Jurkat, Clone E6-1 (cell line): ENCODE results near the gene FBXL15.

Source experiments
- DNase-seq: peaks from one replicate; pipeline ENCODE4 v3.0.0-alpha.2; 2011; ENCODE audit warnings: low read depth, low spot score
- H3K4me3 ChIP-seq: 2 replicates; pipeline ENCODE4 v1.5.1; 2011; ENCODE audit warnings: mild to moderate bottlenecking, low read length, control low read depth, moderate library complexity

Gene FBXL15

DNA sequence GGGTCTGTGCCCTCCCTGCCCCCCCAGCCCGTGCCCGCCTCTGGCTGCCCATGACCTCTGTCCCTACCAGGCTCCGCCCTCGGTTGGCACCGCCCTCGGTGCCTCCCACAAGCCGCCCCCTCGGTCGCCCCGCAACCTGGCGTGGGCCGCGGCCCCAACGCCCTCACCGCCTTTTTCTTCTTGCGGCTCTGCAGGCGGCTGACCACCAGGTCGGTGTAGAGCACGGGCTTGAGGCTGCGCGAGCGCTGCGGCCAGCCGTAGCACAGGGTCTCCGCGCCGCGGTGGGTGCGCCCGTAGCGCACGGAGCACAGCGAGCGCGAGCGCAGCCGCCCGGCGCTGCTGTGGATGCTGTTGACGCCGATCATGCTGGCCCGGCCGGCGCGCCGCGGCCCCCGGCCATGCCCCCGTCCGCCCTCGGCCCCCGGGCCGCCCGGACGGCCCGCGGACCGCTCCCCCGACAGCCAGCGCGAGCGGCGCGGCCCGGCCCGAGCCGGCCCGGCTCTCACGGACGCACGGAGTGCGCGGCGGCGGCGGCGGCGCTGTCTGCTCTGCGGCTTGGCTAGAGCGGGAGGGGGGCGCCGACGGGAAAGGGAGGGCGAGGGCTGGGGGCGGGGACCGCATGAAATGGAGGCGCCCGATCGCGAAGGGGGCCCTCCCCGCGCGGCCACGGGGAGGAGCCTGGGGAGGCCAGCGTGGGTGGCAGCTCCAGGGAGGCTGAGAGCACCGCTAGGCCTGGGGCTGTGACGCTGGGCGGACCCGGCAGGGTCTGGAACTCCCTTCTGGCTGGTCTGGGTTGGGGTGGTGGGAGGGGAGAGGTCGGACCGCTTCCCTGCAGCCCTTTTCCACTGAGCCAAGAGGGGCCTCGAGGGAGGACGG, 11.7 kb upstream of the FBXL15 start:
- no peak for DNase-seq
- peak overlapping the region; percentile 47 for H3K4me3 ChIP-seq

DNA sequence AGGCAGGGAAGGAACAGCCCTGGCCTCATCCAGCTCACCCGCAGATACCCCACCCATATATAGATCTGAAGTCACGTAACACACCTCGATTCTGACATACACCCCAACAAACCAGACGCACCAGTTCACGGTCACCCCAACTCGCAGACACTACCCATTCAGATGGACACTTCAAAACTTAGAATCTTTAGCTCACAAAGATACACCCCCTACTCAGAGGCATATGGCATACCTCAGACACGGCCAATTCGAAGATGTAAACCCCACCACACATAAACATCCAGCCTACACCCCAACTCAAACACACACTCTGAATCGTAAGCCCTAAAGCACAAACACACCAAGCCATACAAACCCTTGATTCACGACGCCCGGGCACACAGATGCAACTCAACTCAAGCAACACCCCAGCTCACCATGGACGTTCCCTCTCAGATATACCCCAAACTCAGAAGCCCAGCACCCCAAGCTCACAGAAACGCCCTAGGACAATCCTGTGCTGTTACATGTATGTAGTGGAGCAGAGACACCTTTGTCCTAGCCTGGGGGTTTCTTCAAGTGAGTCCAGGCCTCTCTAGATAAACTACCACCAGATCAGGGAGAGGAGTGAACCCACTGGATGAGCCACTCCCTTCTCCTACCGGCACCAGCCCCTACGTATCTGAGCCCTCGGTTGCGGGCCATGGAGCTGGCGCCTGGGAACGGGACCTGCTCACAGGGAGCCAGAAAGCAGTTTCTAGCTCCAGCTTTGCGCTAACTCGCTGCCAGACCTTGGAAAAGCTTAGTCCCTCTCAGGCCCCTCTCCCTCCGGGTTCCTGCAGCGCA, 10.8 kb upstream of the FBXL15 start:
- peak overlapping the region; percentile 44 for H3K4me3 ChIP-seq
- no peak for DNase-seq

DNA sequence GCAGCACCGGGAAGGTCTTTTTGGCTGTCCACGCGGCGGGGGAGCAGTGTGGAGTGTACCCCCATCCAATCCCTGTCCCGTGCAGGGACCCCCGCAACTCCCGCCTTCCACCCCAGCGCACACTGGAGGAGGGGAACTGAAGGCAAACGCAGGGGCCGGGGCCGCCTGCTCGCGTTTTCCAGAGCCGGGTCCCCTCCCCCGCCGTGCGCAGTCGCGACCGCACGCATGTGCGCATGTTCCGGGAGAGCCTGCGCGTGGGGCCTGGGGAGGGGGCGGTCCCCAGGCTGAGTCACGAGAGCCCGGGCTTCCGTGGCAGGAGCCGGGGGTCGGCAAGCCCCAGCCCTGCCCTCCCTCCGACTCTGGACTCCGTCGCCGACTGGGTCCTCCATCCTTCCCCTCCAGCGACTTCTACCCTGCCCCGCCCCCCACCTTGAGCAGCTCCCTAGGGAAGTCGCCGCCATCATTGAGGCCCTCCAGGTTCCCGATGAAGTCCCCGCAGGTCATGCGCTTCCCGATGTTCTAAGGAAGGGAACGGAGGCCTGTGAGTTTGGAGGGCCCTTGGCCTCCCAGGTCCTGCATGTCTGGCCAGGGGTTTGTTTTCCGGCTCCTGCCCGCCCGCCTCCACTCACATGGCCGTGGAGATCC, 10.1 kb upstream of the FBXL15 start:
- no peak overlapping the region for H3K4me3 ChIP-seq
- no peak for DNase-seq

DNA sequence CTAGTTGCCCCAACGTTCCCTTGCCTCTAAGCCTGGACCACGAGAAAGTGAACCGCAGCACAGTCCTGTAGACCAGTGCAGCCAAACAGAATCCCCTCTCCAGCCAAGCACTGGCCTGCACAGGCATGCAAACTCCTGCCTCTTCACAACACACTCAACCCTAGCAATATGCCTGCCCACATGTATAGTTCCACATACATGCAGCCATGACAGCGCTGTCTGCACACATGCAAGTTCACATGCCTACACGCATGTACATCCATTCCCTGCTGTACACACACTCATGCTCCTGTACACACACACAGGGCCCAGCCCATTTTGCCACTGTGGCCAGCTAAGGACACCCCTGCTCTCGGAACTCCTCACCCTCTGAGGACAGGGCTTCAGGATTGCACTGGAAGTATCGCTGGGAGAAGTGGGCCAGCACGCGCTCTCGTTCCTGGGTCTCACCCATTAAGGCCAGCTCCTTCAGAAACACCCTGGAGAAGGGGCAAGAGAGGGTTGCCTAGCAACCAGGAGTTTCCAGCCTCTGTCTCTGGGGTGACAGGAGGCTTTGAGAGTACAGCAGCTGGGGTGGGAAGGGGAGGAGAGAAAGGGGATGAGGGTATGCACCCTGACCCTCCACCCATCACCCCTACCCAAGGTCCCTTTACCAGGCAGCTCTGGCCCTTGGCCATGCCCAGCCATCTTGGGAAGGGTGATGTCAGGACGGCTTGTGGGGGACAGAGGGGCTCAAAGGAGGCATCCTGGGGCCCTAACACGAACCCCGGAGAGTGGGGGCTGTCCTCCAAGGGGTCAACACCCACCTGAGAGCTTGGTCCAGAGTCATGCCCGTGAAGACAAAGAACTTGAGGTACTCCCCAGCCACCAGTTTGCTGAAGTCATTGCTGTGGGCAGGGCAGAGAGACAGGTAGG, 9.0 kb upstream of the FBXL15 start:
- no peak overlapping the region for H3K4me3 ChIP-seq
- DNase-seq, result no peak

DNA sequence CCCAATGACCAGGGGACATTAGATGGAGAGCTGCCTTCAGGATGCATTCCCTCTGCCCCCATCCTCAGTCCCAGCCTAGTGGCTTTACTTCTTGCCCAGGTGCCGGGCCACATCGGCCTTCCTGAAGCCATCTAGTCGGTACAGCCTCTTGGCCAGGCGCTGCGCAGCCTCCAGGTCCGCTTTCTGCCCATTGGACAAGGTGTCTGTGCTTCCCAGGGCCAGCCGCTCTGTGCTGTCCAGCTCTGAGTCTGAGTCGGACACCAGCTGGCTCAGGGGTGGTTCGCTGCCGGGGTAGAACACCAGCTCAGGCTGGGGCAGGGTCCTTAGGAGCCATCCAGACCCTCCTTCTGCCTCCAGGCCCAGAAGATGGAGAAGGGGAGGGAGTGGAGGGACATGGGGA, 8.3 kb upstream of the FBXL15 start:
- H3K4me3 ChIP-seq, result no peak overlapping the region
- DNase-seq, result no peak

DNA sequence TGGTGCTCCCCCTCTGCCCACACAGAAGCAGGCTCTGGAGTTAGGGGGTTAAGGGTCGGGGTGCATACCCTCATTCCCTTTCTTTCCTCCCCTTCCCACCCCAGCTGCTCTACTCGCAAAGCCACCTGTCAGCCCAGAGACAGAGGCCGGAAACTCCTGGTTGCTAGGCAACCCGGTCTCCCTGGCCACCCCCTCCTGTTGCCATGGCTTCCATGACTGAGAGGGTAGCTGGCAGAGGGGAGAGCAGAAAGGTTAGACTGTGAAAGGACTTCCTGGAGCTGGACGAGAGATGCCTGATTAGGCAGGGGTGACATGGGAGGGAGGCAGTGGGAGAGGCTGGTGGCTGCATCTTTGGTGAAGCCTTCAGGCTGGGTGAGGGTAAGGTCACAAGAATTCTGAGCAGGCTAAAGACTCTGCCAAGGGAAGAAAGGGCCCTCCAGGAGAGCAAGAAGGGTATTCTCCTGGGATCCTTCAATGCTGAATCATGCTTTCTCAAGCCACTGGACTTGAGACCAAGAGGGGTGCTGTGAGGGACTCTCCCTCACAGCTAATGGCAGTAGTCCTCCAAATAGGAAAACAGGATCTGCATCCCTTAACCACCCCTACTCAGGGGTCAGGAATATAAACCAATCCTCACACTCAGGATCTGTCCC, 7.5 kb upstream of the FBXL15 start:
- peak; percentile 75 for DNase-seq
- H3K4me3 ChIP-seq, result no peak overlapping the region

DNA sequence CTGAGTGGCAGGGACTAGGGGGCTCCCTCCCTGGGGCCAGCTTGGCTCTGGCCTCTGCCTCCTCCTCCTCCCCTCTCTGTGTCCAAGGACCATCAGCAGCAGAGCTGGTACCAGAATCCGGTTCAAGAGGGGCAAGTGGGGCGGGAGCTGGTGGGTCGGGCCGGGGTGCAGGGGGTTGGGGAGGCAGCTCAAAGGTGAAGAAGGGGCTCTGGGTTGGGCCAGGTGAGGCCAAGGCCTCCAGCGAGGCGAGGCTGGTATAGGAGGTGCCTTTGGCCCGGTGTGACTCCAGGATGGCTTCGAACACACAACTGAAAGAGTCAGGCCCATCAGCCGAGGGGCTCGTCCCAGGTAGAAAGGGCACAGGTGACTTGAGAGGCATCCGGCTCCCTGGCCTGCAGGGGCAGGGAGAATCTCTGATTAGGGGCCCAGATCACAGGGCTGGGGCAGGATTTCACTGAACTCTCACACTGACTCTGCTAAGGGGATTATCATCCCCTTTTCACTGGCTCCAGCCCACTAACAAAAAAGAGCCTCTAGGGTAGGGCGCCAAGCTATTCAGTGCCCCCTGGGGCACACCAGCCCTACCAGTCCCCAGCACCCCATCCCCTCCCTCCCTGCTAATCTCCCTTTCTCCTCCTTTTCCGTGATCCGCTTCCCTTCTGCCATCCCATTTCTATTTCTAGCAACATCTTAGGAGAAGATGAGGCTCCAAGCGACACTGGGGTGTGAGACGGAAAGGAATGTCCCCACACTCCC, 6.7 kb upstream of the FBXL15 start:
- no peak overlapping the region for H3K4me3 ChIP-seq
- no peak for DNase-seq

DNA sequence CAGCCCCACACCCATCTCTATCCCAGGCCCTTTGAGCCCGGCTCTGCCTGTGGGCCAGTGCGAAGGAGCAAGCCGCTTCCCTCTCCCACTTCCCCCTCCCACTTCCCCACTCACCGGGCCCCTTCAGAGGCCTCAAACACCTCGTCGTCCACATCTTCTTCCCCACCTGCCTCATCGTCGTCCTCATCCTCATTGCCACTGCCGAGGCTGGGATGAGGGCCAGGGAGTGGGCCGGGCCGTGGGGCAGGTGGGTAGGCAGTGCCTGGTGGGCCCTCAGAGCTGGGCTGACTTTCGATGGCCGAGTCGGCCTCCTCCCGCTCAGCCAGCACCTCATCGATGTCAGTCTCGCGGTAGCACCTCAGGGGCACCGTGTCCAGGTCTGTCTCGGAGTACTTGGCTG, 5.9 kb upstream of the FBXL15 start:
- DNase-seq, result no peak
- H3K4me3 ChIP-seq, result no peak overlapping the region

DNA sequence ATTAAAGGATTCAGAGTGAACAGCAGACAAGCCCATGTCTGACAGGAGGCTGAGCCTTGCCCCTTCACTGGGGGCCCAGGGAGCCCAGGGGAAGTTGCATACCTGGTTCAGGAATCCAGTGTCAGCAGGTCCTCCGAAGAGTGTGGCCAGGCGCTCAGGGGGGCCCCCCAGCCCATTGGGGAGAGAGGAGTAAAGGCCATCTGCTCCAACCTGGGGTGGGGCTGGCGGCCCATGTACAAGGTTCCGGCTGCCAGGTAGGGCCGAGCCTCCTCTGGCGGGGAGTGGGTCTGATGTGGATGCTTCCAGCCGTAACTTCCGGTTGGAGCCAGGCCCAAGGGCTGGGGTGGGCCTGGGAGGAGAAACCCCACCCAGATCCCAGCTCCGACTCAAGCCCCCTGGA, 4.4 kb upstream of the FBXL15 start:
- H3K4me3 ChIP-seq, result no peak overlapping the region
- no peak for DNase-seq

DNA sequence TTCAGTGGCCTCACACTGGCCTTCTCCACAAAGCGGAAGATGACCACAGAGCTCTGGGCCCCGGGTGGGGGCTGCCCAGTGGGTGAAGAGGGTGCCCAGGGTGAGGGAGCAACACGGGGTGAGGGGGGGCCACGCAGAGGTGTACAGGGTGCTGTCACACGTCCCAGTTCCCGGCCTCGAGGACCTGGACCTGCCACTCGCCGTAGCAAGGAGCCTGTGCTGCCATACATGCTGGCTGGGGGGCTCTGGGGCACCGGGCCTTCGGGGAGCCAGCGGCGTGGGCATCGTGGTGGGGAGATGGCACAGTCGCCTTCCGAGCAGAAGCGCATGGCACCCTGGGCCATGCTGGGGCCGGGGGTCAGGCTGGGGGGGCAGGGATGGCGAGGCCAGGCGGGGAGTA, 3.9 kb upstream of the FBXL15 start:
- DNase-seq, result no peak
- no peak overlapping the region for H3K4me3 ChIP-seq

DNA sequence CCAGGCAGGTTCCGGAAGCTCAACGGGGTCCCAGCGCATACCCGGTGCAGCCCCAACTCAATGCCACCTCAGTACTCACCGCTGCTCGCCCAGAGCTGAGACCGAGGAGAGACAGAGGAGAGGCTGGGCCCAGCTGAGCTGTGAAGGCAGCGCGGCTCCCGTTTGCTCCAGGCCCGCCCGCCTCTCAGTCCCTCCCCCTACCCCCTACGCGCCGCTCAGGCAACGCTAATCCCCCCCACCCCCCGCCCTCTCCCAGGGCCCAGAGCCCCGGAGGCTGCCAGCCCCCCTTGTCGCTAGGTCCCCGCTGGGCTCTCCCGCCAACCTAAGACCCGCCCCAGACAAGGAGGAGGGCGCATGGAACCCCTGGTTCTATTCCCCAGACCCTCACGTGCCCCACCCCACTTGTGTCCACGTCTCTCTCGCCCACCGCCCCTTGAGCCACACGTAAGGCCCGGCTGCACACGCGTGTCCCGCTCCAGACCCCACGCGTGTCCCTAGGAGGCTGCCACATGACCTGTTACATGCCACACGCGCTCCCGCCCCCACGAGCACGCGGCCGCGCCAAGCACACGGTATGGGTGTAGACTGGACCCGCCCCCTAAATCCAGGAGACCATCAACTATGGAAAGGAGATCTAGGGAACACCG, 1.9 kb upstream of the FBXL15 start, which contains the start of gene PSD:
TSS of gene PSD (minus strand) at position 164 of the 647 bp plus-strand sequence. CDS start 1,747 bp downstream, outside the sequence.
- no peak for DNase-seq
- H3K4me3 ChIP-seq, result peak within 1 kb of the TSS; percentile 87

DNA sequence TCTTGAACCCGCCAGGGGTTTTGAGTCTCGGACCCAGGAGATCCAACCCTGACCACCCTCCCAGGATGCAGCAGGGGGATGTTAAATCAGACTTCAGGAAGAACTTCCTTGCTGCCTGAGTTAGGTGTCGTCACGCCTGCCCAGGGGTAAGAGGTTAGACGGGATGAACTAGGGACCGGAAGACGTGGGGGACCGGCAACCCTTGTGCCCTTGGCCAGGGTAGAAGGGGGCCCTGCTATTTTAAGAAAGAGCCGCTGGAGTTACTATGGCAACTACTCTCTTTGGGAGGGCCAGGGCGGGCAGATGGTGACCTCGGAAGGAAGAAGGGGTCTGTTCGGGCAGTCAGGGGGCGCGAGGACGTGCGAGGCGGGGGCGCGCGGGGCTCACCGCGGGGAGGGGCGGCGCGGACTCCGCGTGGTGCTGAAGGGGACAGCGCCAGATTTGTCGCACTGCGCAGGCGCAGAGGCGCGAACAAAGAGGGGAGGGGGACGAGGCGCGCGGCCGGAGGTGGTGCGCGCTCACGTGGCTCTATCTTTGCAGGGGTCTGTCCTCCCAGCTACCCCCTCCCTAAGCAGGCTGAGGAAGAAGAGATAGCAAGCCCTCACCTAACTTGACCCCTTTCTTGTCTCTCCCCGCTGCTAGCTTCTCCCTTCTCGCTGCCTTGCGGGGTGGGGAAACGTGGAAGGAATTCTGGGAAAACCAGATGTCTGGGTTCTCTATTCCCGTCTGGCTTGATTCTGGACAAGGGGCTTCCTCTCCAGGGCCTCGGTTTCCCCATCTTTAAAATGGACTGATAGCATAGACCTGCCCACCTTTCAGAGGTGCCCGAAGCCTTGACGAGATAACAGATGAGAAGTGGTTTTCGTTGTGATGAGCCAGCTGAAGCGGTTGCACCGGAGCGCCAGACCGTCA, 1.1 kb upstream of the FBXL15 start:
- DNase-seq, result peak; percentile 55
- peak overlapping the region; percentile 87 for H3K4me3 ChIP-seq

DNA sequence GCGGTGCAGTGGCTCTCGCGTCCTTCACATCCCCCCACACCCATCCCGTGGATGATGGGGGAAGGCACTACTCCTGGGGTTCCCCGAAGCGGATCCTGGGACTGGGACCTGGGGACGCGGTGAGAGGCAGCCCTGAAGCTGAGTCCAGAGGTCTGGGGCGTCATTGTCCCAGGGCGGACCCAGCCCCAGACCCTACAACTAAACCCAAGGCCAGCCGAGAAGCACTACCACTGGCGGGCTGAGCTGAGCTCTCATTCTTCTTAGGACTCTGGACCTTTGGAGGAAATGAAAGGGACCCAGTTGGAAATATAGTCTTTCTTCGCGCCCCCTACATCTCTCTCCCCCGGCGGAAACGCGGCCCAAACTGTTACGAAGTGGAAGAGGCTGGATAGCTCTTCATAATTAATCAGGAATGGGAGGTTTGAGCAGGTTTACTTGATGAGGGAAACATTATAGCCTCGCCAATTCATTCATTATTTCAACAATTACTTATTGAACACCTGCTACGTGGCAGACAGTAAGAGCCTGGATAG, 389 bp upstream of the FBXL15 start:
- peak overlapping the region; percentile 87 for H3K4me3 ChIP-seq
- DNase-seq, result peak; percentile 11

DNA sequence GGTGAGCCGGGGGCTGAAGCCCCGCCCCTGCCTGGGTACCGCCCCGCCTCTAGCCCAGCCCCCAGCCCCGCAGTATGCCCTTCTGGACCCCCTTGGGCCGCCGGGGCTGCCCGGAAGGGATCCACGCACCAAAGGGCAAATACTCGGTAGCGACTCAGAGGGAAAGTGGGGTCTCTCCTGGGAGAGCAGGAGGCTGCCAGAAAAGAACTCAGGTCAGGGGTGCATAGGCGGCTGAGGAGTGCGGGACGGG, 796 bp downstream of the FBXL15 start:
- H3K4me3 ChIP-seq, result peak overlapping the region; percentile 87
- no peak for DNase-seq

DNA sequence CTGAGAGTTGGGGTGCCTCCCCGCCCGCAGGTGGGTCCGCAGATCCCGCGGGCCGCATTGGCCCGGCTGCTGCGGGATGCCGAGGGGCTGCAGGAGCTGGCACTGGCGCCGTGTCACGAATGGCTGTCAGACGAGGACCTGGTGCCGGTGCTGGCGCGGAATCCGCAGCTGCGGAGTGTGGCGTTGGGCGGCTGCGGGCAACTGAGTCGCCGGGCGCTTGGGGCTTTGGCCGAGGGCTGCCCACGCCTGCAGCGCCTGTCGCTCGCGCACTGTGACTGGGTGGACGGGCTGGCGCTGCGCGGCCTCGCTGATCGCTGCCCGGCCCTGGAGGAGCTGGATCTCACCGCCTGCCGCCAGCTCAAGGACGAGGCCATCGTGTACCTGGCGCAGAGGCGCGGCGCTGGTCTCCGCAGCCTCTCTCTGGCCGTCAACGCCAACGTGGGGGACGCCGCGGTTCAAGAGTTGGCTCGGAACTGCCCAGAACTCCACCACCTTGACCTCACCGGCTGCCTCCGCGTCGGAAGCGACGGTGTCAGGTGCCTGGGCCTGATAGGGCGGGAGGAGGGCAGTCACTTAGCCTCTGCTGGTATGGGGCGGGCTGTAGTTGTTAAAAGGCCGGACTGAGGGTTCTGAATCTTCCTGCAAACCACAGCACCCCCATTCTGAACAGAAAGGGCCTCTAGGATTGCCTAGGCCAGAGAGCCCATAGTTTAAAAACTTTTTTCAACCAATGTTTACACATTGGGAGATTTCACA, 1.3 kb downstream of the FBXL15 start:
- H3K4me3 ChIP-seq, result peak overlapping the region; percentile 87
- no peak for DNase-seq
